Measurements from ENCODE around the gene STARD13. TPM values are rescaled to one million over a fixed set of nuclear protein-coding genes. Genes with fewer than 3 reads are reported as not detected.

Gene STARD13
- total RNA-seq, 1 donor from 2014 or later, result 8.9 TPM

DNA sequence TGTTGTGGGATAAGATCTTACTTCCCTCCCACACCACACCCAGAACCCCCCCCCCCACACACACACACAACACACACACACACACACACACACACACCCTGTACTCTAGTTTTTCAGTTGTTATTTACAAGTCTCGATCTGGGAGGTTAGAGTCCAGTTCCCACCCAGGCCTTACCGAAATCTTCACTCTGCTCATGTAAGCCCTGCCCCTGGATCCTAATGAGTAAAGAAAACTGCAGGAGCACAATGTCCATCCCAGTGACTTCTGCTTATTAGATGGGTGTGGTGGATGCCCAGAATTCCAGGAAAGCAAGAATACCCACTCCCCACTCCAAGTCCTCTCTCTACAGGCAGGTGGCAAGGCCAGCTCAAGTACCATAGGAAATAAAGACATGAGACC is 23.0 kb downstream of the STARD13 start:
- TF ChIP-seq, protein P1, sequence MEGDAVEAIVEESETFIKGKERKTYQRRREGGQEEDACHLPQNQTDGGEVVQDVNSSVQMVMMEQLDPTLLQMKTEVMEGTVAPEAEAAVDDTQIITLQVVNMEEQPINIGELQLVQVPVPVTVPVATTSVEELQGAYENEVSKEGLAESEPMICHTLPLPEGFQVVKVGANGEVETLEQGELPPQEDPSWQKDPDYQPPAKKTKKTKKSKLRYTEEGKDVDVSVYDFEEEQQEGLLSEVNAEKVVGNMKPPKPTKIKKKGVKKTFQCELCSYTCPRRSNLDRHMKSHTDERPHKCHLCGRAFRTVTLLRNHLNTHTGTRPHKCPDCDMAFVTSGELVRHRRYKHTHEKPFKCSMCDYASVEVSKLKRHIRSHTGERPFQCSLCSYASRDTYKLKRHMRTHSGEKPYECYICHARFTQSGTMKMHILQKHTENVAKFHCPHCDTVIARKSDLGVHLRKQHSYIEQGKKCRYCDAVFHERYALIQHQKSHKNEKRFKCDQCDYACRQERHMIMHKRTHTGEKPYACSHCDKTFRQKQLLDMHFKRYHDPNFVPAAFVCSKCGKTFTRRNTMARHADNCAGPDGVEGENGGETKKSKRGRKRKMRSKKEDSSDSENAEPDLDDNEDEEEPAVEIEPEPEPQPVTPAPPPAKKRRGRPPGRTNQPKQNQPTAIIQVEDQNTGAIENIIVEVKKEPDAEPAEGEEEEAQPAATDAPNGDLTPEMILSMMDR (conservative IDR thresholded peaks at IDR 0.05; ENCODE audit: low read depth, low read length), result no peak
- DNase-seq (ENCODE audit: low read depth), result no peak
- H3K4me3 ChIP-seq (ENCODE audit: low read depth, low read length), result no peak overlapping the region

DNA sequence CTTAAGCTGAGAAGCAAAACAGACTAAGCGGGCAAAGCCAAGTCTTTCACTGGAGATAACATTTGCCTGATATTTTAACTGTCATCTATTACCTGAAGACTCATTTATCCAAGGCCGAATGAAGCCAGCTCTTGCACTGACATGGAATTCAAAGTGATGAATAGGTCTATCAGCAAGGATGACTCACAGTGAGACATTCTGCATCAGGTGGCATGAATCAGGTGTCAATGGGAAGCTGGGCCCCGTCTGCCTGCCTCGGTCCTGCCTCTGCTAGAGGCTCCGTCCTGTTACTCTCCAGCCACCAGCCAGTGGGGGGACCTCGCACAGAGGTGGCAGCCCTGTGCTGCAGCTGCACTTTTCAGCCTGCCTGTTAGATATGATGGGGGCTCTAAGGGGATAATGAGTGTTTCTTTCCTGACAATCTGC is 23.5 kb downstream of the STARD13 start:
- TF ChIP-seq, protein P1 (conservative IDR thresholded peaks at IDR 0.05; ENCODE audit: low read depth, low read length), result no peak
- H3K4me3 ChIP-seq (ENCODE audit: low read depth, low read length), result no peak overlapping the region
- no peak for DNase-seq (ENCODE audit: low read depth)

DNA sequence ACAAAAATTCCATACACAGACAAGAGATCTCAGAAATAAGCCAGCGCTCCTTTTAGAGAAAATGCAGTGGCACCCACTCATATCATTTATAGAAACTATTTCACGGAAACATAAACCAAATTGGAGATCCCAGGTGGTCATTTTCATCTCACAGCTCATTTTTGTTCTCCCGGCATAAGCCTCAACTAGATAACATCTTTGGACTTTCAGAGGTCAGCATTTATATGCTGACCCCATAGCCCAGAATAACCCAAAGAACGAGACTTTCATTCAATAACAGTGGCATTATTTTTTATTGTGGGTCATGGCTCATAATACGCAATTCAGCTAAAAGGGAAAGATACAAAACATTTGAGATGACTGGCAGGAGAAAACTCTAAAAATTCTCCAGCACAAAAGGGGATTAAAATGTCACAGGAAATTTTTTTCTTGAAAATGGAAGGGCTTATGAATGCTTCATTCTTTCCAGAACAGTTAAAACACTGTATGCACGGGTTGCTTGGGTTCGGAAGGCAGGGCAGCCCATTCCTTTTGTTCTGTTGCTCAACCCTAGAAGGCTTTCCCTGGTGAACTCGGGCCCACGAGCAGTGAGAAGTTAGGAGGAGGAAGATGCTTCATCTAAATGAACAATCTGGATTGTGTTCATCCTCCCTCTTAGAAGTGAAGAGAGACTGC is 24.0 kb downstream of the STARD13 start:
- no peak overlapping the region for H3K4me3 ChIP-seq (ENCODE audit: low read depth, low read length)
- TF ChIP-seq, protein P1 (conservative IDR thresholded peaks at IDR 0.05; ENCODE audit: low read depth, low read length), result no peak
- no peak for DNase-seq (ENCODE audit: low read depth)

DNA sequence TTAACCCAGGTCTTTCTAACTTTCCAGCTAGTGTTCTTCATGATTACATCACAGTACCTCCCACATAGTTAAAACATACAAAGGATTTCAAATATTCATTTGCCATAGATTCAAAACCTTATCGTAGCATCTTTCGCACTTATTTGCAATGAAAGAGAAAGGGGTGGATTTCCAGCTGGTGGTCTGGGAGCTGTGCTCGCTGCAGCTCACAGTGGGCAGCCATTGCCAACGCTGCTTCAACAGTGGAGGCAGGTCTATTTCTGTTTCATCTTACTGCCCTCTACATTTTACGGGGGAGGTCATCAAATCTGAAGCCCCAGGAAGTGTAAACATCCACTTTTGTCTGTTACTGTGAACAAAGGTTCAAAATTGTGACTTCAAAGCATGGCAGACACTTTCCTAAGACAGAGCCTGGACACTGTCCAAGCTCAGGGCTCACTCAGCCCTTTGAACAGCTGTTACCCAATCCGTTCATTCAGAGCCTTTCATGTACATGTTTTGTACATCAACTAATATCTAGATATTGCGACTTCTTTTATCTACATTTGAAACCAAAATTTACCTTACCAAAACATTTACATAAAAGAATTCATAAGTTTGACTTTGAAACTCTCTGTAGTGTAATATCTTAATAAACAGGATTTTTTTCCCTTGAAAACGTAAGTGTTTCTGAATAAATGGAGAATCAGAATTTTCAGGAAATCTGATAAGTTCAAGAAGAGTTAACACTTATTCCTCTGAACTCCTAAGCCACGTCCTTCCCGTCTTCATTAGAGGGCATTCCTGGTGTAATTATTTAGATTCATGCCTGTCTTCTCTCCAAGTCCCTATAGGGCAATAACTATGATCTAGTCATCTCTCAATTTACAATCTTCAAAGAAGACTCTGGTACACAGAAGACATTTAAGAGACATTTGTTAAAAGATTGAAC is 25.1 kb downstream of the STARD13 start:
- TF ChIP-seq, protein P1 (conservative IDR thresholded peaks at IDR 0.05; ENCODE audit: low read depth, low read length), result no peak
- no peak overlapping the region for H3K4me3 ChIP-seq (ENCODE audit: low read depth, low read length)
- no peak for DNase-seq (ENCODE audit: low read depth)

- no peak for DNase-seq (ENCODE audit: low read depth)
- no peak overlapping the region for H3K4me3 ChIP-seq (ENCODE audit: low read depth, low read length)
- TF ChIP-seq, protein P1 (conservative IDR thresholded peaks at IDR 0.05; ENCODE audit: low read depth, low read length), result no peak
Observed at GRCh38 chr13:33259296-33259695, 26.3 kb downstream of the STARD13 start.

DNA sequence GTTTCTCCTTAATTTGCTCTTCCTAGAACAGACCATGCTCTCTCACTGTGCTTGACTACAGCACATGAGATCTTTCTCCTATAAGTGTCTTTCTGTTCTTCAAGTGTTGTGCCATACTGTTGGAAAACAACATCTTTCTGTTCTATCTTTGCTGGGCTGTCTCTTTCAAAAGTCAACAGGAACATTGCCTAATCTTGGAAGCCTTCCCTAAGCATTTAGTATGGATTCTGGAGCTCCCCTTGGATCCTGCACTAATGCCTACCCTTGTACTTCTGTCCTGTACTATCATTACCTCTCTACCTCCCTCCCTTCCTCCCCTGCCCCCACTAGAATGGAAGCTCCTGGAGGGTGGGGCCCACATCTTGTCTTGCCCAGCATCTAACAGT is 26.8 kb downstream of the STARD13 start:
- TF ChIP-seq, protein P1 (conservative IDR thresholded peaks at IDR 0.05; ENCODE audit: low read depth, low read length), result no peak
- no peak overlapping the region for H3K4me3 ChIP-seq (ENCODE audit: low read depth, low read length)
- no peak for DNase-seq (ENCODE audit: low read depth)

Data from epithelial cell of proximal tubule (primary cell).